Body of pancreas (tissue), 4 donors: Measurements from ENCODE around the gene LDLRAD3.

Experiments
- CTCF ChIP-seq, 7 experiments: fragments of 450-650 bp in 4 of 7; fragments of 200-600 bp in 3 of 7; sonication (generic) in 3 of 7; IDR thresholded peaks; one replicate each; pipeline ENCODE4 v1.5.1; 2016 to 2019; ENCODE audit warnings: antibody characterized with exemption in 7 of 7
- POLR2A ChIP-seq, 3 donors: fragments of 450-650 bp; IDR thresholded peaks; one replicate each; pipeline ENCODE4 v1.6.1; 2016; ENCODE audit warnings: antibody characterized with exemption in 3 of 3, mild to moderate bottlenecking in 2 of 3

- TF ChIP-seq CTCF (IDR thresholded peaks at IDR 0.05) = no peak
- no peak for TF ChIP-seq POLR2A (IDR thresholded peaks at IDR 0.05)
Measured at GRCh38 chr11:36238036-36238631, 294.3 kb downstream of the LDLRAD3 start.
